GM06990 (cell line): Measurements from ENCODE around the gene MRM2.

Source experiments
- DNase-seq: peaks from one replicate; pipeline ENCODE4 v3.0.0-alpha.2; 2011; ENCODE audit not compliant: insufficient read length; ENCODE audit errors: extremely low read depth
- H3K27me3 ChIP-seq: replicated peaks from 2 replicates; pipeline ENCODE4 v1.6.0; 2011; ENCODE audit warnings: low read length; ENCODE audit not compliant: control insufficient read depth, insufficient read depth
- H3K36me3 ChIP-seq: 2 replicates; pipeline ENCODE4 v1.5.1; 2011; ENCODE audit warnings: low read length; ENCODE audit not compliant: control insufficient read depth, insufficient read depth
- H3K4me3 ChIP-seq: replicated peaks from 2 replicates; pipeline ENCODE4 v1.5.1; 2011; ENCODE audit warnings: low read depth, mild to moderate bottlenecking, control low read depth, low read length
- CTCF ChIP-seq: IDR thresholded peaks from 2 replicates; pipeline ENCODE4 v1.5.1; 2011; ENCODE audit warnings: low read length, control low read depth, mild to moderate bottlenecking, inconsistent platforms; ENCODE audit not compliant: insufficient read depth, poor library complexity, severe bottlenecking

Gene MRM2

GRCh38 chr7:2248984-2249694 lies 7.1 kb upstream of the MRM2 start:
- H3K4me3 ChIP-seq: no peak overlapping the region
- H3K27me3 ChIP-seq: no peaks in the 10 kb centered on the region
- no peak for TF ChIP-seq CTCF
- peaks cover 14% of the 10 kb centered on the region for H3K36me3 ChIP-seq
- DNase-seq: peak; percentile 52

DNA sequence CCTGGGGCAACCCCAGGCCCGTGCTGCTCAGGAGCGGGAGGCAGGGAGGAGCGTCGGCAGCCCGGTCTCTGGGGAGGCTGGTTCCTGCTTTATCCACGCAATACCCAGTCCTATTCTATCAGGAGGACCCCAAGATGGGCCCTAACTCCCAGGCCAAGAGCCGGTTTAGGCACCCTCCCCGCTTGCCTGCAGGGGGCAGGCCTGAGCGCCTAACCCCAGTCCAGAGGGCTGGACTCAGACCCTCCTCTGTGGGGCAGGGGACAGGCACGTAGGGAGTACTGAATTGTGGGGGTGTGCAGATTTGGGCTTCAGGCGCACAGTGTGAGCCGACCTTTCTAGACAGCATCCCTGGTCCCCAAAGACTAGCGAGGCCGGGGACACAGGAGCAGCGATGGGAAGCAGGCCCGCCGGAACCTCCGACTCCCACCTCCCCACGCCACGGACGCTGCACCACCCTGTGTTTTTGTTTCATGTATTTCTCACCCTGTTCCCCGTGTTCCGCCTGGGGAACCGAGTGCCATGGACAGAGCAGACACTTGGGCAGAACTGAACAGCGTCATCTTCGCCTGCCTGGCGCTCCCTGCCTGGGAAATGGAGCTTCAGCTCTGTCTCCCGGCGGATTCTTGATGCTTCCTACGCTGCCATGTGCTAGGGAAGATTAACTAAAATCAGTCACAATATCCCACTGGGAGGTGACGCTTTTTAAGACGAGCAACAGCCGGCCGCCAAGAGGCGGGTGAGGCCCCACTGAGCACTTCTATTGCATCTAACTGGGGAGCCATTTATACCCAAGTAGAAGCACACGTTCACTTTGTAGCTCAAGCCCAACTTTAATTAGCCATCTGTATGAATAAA lies 5.4 kb upstream of the MRM2 start:
- TF ChIP-seq CTCF: peak; percentile 81
- H3K27me3 ChIP-seq: no peaks in the 10 kb centered on the region
- peaks cover 2% of the 10 kb centered on the region for H3K36me3 ChIP-seq
- no peak overlapping the region for H3K4me3 ChIP-seq
- no peak for DNase-seq

GRCh38 chr7:2245883-2246675 lies 4.1 kb upstream of the MRM2 start:
- Histone ChIP-seq H3K27me3 (no peaks in the 10 kb centered on the region), H3K36me3 (no peaks in the 10 kb centered on the region; the same call in none of the 2 replicates), H3K4me3 (no peak overlapping the region)
- DNase-seq: no peak
- TF ChIP-seq CTCF: no peak

GRCh38 chr7:2244404-2244995 lies 2.5 kb upstream of the MRM2 start:
- Histone ChIP-seq H3K4me3 (no peak overlapping the region), H3K27me3 (no peaks in the 10 kb centered on the region), H3K36me3 (no peaks in the 10 kb centered on the region; the same call in none of the 2 replicates)
- DNase-seq: no peak
- TF ChIP-seq CTCF: no peak

GRCh38 chr7:2243458-2243857 lies 1.5 kb upstream of the MRM2 start:
- no peak overlapping the region; the same call in 1 of the 2 replicates for H3K4me3 ChIP-seq
- no peak for DNase-seq

More at GRCh38 chr7:2243458-2243857, 1.5 kb upstream of the MRM2 start:
- no peak for TF ChIP-seq CTCF
- Histone ChIP-seq H3K36me3 (peaks cover 5% of the 10 kb centered on the region), H3K27me3 (no peaks in the 10 kb centered on the region)
